Measurements from ENCODE around the gene ARHGEF3. TPM values are rescaled to one million over a fixed set of nuclear protein-coding genes. Genes with fewer than 3 reads are reported as not detected.

ARHGEF3 gene
- total and polyA plus RNA-seq, 10 donors, result 8.0 to 35.1 (median 31.7) TPM

DNA sequence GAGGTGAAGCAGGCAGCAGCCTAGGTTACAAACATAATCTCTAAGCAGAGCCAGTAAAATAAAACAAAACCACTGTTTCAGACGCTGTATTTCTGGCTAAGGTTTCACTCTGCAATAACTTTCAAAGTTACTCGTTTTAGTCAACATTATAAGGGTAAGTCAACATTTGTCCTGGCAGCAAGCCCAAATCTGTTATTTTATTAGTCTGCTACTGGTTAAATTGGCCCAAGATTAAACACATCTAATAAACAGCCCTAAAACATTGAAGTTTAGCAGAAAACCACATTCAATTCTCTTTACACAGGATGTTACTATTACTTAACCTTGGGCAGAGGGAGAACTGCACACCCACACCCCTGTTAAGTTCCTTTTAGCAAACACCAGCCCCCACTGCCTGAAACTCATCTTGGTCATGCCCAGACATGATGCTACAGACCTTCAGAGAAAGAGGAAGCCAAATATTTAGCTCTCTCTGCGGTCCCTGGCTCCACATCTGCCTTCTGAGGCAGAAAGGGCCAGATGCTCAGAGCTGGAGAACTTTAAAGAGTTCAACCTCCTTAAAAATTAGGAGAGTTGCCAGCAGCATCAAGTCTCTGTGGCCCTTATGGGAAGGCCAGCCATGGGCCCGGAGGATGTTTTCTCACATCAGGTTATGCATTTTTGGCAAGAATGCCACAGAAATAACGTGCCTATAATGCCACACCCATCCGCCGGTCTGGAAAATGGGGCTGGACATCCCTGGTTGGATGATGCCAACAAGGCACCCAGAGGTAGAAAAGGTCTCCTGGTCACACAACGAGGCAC, 17.9 kb downstream of the ARHGEF3 start:
- no peaks in the 10 kb centered on the region for H3K36me3 ChIP-seq
- H3K4me1 ChIP-seq, result peaks cover 35 to 100% (median 90%) of the 10 kb centered on the region in 6 donors
- no peaks in the 10 kb centered on the region for H3K9me3 ChIP-seq
- peak overlapping the region; percentile 72 to 91 (median 88) for H3K27ac ChIP-seq
- DNase-seq, result peak; percentile 87
- TF ChIP-seq POLR2AphosphoS5 (IDR thresholded peaks at IDR 0.05), result peak in 1 of 3 donors; percentile 91
- no peak for TF ChIP-seq POLR2A (IDR thresholded peaks at IDR 0.05)
- TF ChIP-seq, protein P1, sequence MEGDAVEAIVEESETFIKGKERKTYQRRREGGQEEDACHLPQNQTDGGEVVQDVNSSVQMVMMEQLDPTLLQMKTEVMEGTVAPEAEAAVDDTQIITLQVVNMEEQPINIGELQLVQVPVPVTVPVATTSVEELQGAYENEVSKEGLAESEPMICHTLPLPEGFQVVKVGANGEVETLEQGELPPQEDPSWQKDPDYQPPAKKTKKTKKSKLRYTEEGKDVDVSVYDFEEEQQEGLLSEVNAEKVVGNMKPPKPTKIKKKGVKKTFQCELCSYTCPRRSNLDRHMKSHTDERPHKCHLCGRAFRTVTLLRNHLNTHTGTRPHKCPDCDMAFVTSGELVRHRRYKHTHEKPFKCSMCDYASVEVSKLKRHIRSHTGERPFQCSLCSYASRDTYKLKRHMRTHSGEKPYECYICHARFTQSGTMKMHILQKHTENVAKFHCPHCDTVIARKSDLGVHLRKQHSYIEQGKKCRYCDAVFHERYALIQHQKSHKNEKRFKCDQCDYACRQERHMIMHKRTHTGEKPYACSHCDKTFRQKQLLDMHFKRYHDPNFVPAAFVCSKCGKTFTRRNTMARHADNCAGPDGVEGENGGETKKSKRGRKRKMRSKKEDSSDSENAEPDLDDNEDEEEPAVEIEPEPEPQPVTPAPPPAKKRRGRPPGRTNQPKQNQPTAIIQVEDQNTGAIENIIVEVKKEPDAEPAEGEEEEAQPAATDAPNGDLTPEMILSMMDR (IDR thresholded peaks at IDR 0.05 in 8 of 11, conservative IDR thresholded peaks at IDR 0.05 in 3 of 11), result no peak
- H3K27me3 ChIP-seq (replicated peaks in 1 of 7), result no peaks in the 10 kb centered on the region
- H3K4me3 ChIP-seq, result peak overlapping the region in 1 of 8 donors; percentile 42
- 23 to 34% (median 28%) methylated on average over 8 of the region's 8 CpGs for WGBS, 5 donors
- intact Hi-C loops (cut with DNase I; ENCODE audit: low total_unique reads), result no loop called here

DNA sequence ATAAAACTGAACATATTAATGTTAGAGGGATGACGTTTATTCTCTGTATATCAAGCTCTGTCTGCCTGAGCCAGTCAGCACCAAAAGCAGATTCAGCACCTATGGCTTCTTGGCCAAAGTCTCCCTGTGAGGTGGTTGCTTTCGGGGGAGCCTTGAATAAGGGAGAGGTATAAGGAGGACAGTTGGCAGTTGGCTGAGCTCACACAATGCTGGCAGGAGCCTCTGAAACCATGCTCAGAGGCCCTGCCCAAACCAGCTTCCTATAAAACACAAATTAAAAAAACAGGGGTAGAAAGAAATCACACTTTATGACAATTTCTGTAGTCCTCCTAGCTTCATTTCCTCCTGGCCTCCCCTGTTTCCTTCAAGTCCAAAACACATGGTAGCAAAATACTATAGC, 18.8 kb downstream of the ARHGEF3 start:
- DNase-seq, result no peak
- Histone ChIP-seq H3K4me3 (peak overlapping the region in 1 of 8 donors; percentile 42), H3K4me1 (peaks cover 33 to 100% (median 88%) of the 10 kb centered on the region in 6 donors), H3K27me3 (replicated peaks in 1 of 7) (no peaks in the 10 kb centered on the region), H3K27ac (peak overlapping the region; percentile 72 to 91 (median 88)), H3K9me3 (no peaks in the 10 kb centered on the region), H3K36me3 (no peaks in the 10 kb centered on the region)
- intact Hi-C loops (cut with DNase I; ENCODE audit: low total_unique reads), result no loop called here
- TF ChIP-seq, protein P1 (IDR thresholded peaks at IDR 0.05 in 8 of 11, conservative IDR thresholded peaks at IDR 0.05 in 3 of 11), result no peak
- TF ChIP-seq POLR2AphosphoS5 (IDR thresholded peaks at IDR 0.05), result no peak
- TF ChIP-seq POLR2A (IDR thresholded peaks at IDR 0.05), result no peak
- WGBS, 5 donors, result 45 to 54% (median 47%) methylated on average over 2 of the region's 2 CpGs

DNA sequence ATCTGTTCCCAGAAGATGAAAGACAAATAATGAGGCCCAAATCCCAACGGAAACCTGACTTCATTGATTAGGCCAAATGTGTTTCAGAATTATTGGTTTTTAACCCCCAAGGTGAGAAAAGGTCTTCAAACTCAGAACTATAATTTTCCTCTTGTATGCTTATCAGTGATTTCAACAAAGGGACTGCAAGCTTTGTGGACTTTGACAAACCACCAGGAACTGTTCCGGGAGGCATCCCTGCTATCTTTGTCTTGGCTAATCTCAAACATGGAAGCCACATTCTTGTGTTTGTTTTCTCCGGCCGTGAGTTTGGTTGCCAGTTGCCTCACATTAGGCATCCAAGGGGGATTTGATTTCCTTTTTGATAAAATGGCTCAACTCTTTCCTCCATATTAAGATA, 19.5 kb downstream of the ARHGEF3 start:
- H3K4me3 ChIP-seq, result no peak overlapping the region
- 77 to 89% (median 80%) methylated on average over 4 of the region's 4 CpGs for WGBS, 5 donors
- intact Hi-C loops (cut with DNase I; ENCODE audit: low total_unique reads), result no loop called here
- peak overlapping the region; percentile 72 to 91 (median 88) for H3K27ac ChIP-seq
- no peak for DNase-seq
- H3K36me3 ChIP-seq, result no peaks in the 10 kb centered on the region
- peaks cover 27 to 100% (median 88%) of the 10 kb centered on the region in 6 donors for H3K4me1 ChIP-seq
- TF ChIP-seq POLR2A (IDR thresholded peaks at IDR 0.05) (no peak), POLR2AphosphoS5 (IDR thresholded peaks at IDR 0.05) (no peak)
- TF ChIP-seq, protein P1 (IDR thresholded peaks at IDR 0.05 in 8 of 11, conservative IDR thresholded peaks at IDR 0.05 in 3 of 11), result no peak
- H3K9me3 ChIP-seq, result no peaks in the 10 kb centered on the region
- no peaks in the 10 kb centered on the region for H3K27me3 ChIP-seq (replicated peaks in 1 of 7)

DNA sequence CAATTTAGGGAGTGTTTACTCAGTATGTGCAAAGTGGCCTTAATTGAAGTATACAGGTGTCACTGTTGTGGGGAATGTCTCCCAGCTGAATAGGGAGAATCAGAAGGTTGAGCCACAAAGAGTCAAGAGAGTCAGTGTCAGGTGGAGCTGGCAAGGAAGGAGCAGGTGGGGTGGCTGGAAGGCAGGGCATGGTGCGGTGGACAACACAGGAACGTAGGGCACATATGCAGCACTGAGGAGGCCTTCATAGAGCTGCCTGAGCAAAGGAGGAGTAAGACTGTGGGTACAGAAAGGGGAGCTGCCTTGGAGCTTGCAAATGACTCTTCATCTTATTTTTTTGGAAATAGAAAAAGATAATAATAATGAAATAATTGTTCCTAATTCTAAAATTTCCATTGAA, 20.0 kb downstream of the ARHGEF3 start:
- H3K4me3 ChIP-seq, result no peak overlapping the region
- TF ChIP-seq POLR2AphosphoS5 (IDR thresholded peaks at IDR 0.05), result no peak
- no peak for TF ChIP-seq POLR2A (IDR thresholded peaks at IDR 0.05)
- TF ChIP-seq, protein P1 (IDR thresholded peaks at IDR 0.05 in 8 of 11, conservative IDR thresholded peaks at IDR 0.05 in 3 of 11), result no peak
- intact Hi-C loops (cut with DNase I; ENCODE audit: low total_unique reads), result no loop called here
- DNase-seq, result no peak
- H3K27ac ChIP-seq, result peak overlapping the region; percentile 4 to 91 (median 88)
- H3K4me1 ChIP-seq, result peaks cover 23 to 100% (median 88%) of the 10 kb centered on the region in 6 donors
- no peaks in the 10 kb centered on the region for H3K27me3 ChIP-seq (replicated peaks in 1 of 7)
- H3K9me3 ChIP-seq, result no peaks in the 10 kb centered on the region
- H3K36me3 ChIP-seq, result no peaks in the 10 kb centered on the region
- WGBS, 5 donors, result 86 to 98% (median 93%) methylated on average over 2 of the region's 2 CpGs
